T-helper 2 cell treated with Interferon-gamma antibody and Interleukin-4, amounts not matched to agents 5 μg/mL and 100 μg/mL, for 36 hours (primary cell): ENCODE data around the gene VNN1.
"Not testable (repeated sequence)": the region's sequence is repeated elsewhere in the genome, so short reads cannot be mapped to it uniquely, and the experiment has no call there.

Experiments used
- DNase-seq: peaks from one replicate; pipeline ENCODE4 v3.0.0; 2021; ENCODE audit warnings: low spot score
- H3K27ac Mint-ChIP-seq: one replicate; pipeline ENCODE4 v1.8.0; 2021; ENCODE audit warnings: mild to moderate bottlenecking, mixed read lengths
- H3K27me3 Mint-ChIP-seq: one replicate; pipeline ENCODE4 v1.8.0; 2021; ENCODE audit warnings: low read depth, mixed read lengths
- H3K36me3 Mint-ChIP-seq: one replicate; pipeline ENCODE4 v1.8.0; 2021; ENCODE audit warnings: low read depth, mixed read lengths
- H3K4me1 Mint-ChIP-seq: one replicate; pipeline ENCODE4 v1.8.0; 2021; ENCODE audit warnings: low read depth, mixed read lengths
- H3K4me3 Mint-ChIP-seq: one replicate; pipeline ENCODE4 v1.8.0; 2022; ENCODE audit warnings: mild to moderate bottlenecking, moderate library complexity, mixed read lengths
- H3K9me3 Mint-ChIP-seq: one replicate; pipeline ENCODE4 v1.8.0; 2021; ENCODE audit warnings: mixed read lengths

The VNN1 gene

DNA sequence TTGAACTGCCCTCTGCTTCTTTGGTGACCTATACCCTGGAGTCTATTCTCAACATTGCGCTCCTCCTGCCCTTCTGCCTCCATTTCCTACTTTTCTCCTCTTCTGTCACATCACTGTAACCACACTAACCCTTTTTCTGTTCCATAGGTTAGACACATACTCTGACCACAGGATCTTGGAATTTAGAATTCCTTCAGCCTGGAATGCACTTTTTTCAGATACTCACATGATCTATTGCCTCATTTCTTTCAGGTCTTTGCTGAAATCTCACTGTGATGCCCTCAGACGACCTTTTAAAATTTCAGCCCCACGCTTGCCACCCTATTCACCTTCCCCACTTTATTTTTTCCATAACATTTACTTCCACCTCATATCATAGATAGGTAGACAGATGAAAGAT is 5.1 kb downstream of the VNN1 start:
- H3K4me1 Mint-ChIP-seq = no peaks in the 10 kb centered on the region
- H3K9me3 Mint-ChIP-seq = peaks cover 19% of the 10 kb centered on the region
- no peak overlapping the region for H3K4me3 Mint-ChIP-seq
- H3K27me3 Mint-ChIP-seq = peaks cover 51% of the 10 kb centered on the region
- no peak for DNase-seq
- no peaks in the 10 kb centered on the region for H3K36me3 Mint-ChIP-seq
- no peak overlapping the region for H3K27ac Mint-ChIP-seq

DNA sequence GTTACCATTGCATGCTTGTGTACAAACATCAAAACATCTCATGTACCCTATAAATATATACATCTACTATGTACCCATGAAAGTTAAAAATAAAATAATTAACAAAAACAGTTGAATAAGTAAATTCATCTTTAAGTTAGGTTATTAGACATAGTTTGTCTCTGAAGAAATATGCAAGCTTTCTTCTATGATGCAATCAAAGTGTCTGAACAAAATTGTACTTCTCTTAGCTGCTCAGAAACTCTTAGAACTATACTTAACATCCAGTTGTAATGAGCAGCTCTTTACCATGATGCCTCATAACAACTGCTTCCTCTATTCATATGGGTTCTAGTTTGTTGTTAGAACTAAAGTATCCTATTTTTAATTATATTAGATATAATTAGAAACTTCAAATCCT is 5.9 kb downstream of the VNN1 start:
- Mint-ChIP-seq H3K4me1 (no peaks in the 10 kb centered on the region), H3K4me3 (no peak overlapping the region), H3K9me3 (peaks cover 23% of the 10 kb centered on the region)

DNA sequence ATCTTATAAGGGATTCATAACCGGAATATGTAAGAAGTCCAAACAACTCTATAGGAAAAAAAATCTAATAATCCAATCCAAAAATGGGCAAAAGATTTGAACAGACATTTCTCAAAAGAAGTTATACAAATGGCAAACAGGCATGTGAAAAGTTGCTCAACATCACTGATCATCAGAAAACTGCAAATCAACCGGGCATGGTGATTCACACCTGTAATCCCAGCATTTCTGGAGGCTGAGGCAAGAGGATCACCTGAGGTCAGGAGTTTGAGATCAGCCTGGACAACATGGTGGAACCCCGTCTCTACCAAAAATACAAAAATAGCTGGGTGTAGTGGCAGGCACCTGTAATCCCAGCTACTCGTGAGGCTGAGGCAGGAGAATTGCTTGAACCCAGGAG is 7.1 kb downstream of the VNN1 start:
- peaks cover 23% of the 10 kb centered on the region for H3K9me3 Mint-ChIP-seq
- H3K27me3 Mint-ChIP-seq = peaks cover 49% of the 10 kb centered on the region
- H3K4me1 Mint-ChIP-seq, H3K27ac Mint-ChIP-seq, H3K36me3 Mint-ChIP-seq, DNase-seq, H3K4me3 Mint-ChIP-seq: not testable (repeated sequence)

More for the DNA sequence above, 5.9 kb downstream of the VNN1 start:
- no peak for DNase-seq
- Mint-ChIP-seq H3K36me3 (no peaks in the 10 kb centered on the region), H3K27me3 (peaks cover 52% of the 10 kb centered on the region), H3K27ac (no peak overlapping the region)

DNA sequence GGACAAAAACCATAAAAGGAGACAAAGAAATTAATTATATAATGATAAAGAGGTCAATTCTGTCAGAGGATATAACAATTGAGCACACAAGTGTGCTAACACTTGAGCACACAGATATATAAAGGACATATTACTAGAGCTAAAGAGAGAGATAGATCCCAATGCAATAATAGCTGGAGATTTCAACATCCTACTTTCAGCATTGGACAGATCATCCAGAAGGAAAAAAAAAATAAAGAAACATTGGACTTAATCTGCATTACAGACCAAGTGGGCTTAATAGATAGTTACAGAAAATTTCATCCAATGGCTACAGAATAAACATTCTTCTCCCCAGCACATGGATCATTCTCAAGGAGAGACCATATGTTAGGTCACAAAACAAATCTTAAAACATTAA is 9.9 kb downstream of the VNN1 start:
- peaks cover 3% of the 10 kb centered on the region for H3K4me1 Mint-ChIP-seq
- H3K4me3 Mint-ChIP-seq = no peak overlapping the region
- no peaks in the 10 kb centered on the region for H3K36me3 Mint-ChIP-seq
- H3K27me3 Mint-ChIP-seq = peaks cover 42% of the 10 kb centered on the region
- no peak for DNase-seq
- H3K9me3 Mint-ChIP-seq = peaks cover 23% of the 10 kb centered on the region
- no peak overlapping the region for H3K27ac Mint-ChIP-seq

DNA sequence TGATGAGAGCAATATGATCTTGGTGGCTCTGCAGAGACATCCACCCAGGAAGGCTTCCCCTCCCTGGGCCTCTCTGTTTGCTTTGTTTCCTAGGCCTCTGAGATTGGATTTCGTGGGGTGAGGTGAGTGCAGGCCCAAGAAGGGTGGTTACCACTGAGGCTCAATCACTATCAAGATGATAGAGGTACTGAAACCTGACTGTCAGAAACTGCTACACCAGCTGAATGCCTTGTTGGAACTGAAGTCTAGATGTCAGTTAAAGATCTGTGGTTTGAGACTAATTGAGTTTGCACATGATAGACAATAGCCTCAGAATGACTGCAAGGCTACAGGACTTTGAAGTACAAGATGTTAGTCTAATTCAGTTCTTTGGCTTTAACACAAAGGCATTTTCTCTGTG is 15.2 kb downstream of the VNN1 start:
- Mint-ChIP-seq H3K36me3 (peaks cover 12% of the 10 kb centered on the region), H3K9me3 (peaks cover 15% of the 10 kb centered on the region), H3K27me3 (peaks cover 11% of the 10 kb centered on the region), H3K4me1 (peaks cover 16% of the 10 kb centered on the region), H3K4me3 (peak overlapping the region; percentile 43), H3K27ac (peak overlapping the region; percentile 55)
- peak; percentile 12 for DNase-seq

DNA sequence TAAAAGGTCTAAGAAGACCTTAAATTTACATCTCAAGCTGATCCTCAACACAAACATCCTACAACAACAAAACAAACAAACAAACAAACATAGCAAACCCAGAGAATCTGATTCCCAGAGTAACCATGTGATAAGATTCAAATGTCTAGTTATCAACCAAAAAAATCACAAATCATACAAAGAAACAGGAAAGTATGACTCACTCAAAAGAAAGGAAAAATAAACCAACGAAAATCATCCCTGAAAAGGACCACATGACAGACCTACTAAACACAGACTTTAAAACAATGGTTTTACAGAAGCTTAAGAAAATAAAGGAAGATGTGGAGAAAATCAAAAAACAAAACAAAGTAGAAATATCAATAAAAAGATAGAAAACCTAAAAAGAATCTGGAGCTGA is 18.1 kb downstream of the VNN1 start:
- Mint-ChIP-seq H3K9me3 (peaks cover 11% of the 10 kb centered on the region), H3K4me1 (peaks cover 19% of the 10 kb centered on the region), H3K27ac (no peak overlapping the region), H3K36me3 (peaks cover 12% of the 10 kb centered on the region), H3K27me3 (peaks cover 8% of the 10 kb centered on the region), H3K4me3 (no peak overlapping the region)
- no peak for DNase-seq

DNA sequence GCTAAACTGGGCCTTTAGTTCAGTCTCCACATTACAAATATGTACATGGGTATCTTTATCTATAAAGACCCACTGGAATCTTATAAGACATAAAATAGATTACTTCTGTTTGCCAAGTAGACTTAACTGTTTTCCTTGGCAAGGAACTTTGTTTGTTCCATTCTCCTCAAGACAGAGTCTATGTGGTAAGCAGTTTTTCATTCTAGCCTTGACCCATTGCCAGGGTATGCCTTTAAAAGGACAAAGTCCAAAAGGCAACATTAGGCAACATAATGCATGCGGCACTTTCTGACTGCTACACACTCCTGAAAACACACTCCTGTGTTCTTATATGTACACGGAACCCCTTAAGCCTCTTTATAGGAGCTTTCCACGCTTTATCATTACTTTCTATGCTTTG is 20.4 kb downstream of the VNN1 start:
- H3K27me3 Mint-ChIP-seq = peaks cover 25% of the 10 kb centered on the region
- peaks cover 12% of the 10 kb centered on the region for H3K36me3 Mint-ChIP-seq
- H3K9me3 Mint-ChIP-seq = peaks cover 11% of the 10 kb centered on the region
- peaks cover 11% of the 10 kb centered on the region for H3K4me1 Mint-ChIP-seq
- no peak for DNase-seq
- H3K27ac Mint-ChIP-seq = no peak overlapping the region
- no peak overlapping the region for H3K4me3 Mint-ChIP-seq

DNA sequence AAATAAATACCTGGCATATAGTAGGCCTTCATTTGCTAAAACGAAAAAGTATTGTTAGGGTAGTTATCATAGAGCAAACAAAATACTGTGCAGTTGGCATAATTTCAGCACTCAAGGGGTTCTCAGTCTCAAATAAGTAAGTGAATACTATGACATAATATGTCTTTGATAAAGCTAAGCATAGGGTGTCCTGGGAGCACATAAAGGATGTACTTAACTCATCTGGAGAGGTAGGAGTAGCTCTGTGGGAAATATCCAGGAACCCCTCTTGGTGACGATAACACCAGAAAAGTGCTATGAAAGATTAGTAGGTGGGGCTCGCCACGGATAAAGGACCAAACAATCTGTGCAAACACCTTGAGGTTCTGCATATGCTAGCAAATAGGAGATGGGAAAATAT is 23.2 kb downstream of the VNN1 start:
- peaks cover 1% of the 10 kb centered on the region for H3K9me3 Mint-ChIP-seq
- H3K4me3 Mint-ChIP-seq = no peak overlapping the region
- DNase-seq = no peak
- no peak overlapping the region for H3K27ac Mint-ChIP-seq
- peaks cover 42% of the 10 kb centered on the region for H3K27me3 Mint-ChIP-seq
- H3K36me3 Mint-ChIP-seq = peaks cover under 1% of the 10 kb centered on the region
- peaks cover 3% of the 10 kb centered on the region for H3K4me1 Mint-ChIP-seq

DNA sequence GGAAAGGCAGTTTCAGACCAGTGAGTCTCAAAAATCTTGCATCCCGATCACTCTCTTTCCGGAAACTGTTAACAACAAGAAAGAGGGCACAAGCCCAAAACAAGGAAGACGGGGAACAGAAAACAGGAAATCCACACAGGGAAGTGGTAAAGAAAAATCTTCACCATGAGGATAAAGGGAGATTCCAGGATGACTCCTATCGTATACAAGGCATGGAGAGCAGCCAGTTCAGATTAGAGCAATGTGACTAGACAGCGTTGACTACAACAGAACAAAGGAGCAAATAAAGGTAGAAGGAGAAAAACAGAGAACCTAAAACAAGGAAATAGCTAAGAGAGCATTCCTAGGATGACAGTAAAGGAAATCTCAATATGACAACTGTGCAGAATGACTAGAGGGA is 26.5 kb downstream of the VNN1 start:
- H3K27ac Mint-ChIP-seq = no peak overlapping the region

DNA sequence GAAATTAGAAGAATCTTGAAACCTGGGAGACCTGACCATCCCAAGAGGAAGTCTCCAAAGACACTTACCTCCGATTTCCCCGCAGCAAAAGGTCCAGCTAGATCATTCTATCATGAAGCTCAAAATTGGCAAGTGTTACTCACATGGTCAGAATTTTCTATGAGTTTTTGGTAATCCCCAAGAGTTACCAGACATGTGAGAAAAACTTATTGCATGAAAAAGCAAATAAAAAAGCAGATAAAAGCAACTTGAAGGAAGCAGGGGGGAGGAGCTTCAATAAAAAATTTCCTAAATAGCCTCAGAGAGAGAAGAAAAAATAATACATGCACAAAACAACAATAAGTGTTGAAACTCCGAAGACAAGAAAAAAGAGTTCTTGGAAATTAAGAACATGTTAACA is 27.3 kb downstream of the VNN1 start:
- no peaks in the 10 kb centered on the region for H3K4me1 Mint-ChIP-seq
- H3K27me3 Mint-ChIP-seq = peaks cover 54% of the 10 kb centered on the region
- no peaks in the 10 kb centered on the region for H3K9me3 Mint-ChIP-seq
- H3K36me3 Mint-ChIP-seq = no peaks in the 10 kb centered on the region
- H3K27ac Mint-ChIP-seq = no peak overlapping the region
- H3K4me3 Mint-ChIP-seq = no peak overlapping the region
- DNase-seq = no peak

More for the DNA sequence above, 26.5 kb downstream of the VNN1 start:
- no peak overlapping the region for H3K4me3 Mint-ChIP-seq
- no peaks in the 10 kb centered on the region for H3K9me3 Mint-ChIP-seq
- no peak for DNase-seq
- no peaks in the 10 kb centered on the region for H3K36me3 Mint-ChIP-seq
- H3K27me3 Mint-ChIP-seq = peaks cover 52% of the 10 kb centered on the region
- H3K4me1 Mint-ChIP-seq = no peaks in the 10 kb centered on the region

DNA sequence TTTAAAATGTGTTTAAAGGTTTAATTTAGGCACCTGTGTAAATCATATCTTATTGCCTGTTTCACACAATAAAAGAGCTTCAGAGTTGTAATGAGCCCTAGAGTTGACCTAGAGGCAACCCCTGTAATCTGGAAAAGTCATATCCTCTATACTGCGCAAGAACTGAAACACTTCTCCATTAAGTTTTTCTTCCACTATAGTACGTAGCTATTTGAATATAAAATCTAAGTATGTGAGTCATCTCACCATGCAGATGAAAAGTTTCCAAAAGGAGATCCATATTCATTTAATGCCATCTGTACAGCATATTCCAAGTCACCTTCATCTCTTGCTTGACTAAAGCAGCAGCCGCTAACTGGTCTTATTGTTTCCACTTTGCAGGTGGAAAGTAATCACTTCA is 28.8 kb downstream of the VNN1 start:
- peaks cover 45% of the 10 kb centered on the region for H3K27me3 Mint-ChIP-seq
- H3K4me1 Mint-ChIP-seq = no peaks in the 10 kb centered on the region
- H3K27ac Mint-ChIP-seq = no peak overlapping the region
- DNase-seq = no peak
- no peak overlapping the region for H3K4me3 Mint-ChIP-seq
- H3K9me3 Mint-ChIP-seq = no peaks in the 10 kb centered on the region
- no peaks in the 10 kb centered on the region for H3K36me3 Mint-ChIP-seq

DNA sequence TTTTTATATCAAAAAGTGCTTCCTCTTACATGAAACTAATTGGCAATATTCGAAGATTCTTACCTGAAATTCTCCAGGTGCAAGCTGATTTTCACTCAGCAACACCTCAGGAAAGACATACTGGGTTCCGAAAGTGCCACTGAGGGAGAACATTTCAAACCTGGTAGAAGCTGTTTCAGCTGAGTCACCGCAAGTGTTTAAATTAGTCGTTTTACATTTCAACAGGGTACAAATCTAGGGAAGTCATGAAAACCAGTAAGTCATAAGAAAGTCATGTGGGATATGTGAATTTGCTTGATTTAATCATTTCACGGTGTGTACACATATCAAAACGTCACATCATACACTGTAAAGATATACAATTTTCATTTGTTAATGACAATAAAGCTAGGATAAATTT is 29.6 kb downstream of the VNN1 start:
- Mint-ChIP-seq H3K4me1 (peaks cover 3% of the 10 kb centered on the region), H3K27me3 (peaks cover 38% of the 10 kb centered on the region), H3K9me3 (no peaks in the 10 kb centered on the region), H3K27ac (no peak overlapping the region), H3K36me3 (no peaks in the 10 kb centered on the region), H3K4me3 (no peak overlapping the region)
- no peak for DNase-seq

DNA sequence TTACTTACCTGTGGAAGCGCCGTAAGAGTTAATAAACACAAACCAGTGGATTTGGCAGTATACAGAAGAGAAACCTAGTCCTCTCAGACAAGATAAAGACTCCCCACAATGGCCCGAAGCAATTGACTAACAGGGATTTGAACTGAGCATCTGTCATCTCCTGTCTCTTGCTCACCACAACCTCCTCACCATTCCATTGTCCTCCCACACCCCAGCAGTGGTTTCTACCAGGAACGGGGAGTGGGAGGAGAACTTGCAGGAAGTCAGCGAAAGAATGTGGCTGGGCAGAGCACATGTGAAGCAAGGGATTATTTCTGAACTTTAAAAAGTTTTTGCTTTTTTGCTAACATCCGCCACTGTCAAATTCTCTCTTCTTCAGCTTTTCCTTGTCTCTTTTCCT is 30.3 kb downstream of the VNN1 start:
- Mint-ChIP-seq H3K27me3 (peaks cover 34% of the 10 kb centered on the region), H3K4me1 (peaks cover 10% of the 10 kb centered on the region), H3K27ac (no peak overlapping the region), H3K4me3 (no peak overlapping the region), H3K36me3 (no peaks in the 10 kb centered on the region), H3K9me3 (no peaks in the 10 kb centered on the region)
- no peak for DNase-seq

DNA sequence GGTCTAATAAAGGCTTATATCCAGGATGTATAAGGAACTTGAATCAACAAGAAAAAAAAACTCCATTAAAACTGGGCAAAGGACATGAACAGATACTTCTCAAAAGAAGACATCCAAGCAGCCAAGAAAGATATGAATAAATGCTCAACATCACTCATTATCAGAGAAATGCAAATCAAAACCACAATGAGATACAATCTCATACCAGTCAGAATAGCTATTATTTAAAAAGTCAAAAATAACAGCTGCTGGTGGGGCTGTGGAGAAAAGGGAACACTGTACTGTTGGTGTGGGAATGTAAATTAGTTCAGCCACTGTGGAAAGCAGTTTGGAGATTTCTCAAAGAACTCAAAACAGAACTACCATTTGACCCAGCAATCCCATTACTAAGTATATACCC is 34.8 kb downstream of the VNN1 start:
- not testable (repeated sequence) for H3K27ac Mint-ChIP-seq, DNase-seq, H3K9me3 Mint-ChIP-seq, H3K4me3 Mint-ChIP-seq, H3K36me3 Mint-ChIP-seq
- Mint-ChIP-seq H3K27me3 (peaks cover 16% of the 10 kb centered on the region), H3K4me1 (peaks cover 29% of the 10 kb centered on the region)

DNA sequence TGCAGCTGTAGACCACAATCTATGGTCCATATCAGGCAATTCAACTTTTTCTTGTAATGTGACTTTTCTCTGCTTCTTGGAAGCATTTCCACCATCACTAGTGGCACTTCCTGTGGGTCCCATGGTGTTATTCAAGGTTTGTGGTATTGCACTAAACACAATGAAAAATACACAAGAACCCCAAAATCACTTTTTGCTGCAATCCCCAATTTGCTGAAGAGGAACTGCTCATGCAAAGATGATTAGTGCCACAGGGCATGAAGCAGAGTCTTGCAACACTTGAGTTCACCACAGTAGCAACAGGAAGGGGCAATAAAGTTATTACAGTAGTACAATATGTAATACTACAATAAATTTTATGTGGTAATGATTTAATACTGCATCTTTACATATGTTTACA is 38.1 kb downstream of the VNN1 start:
- H3K27me3 Mint-ChIP-seq = peaks cover 8% of the 10 kb centered on the region
- H3K36me3 Mint-ChIP-seq = no peaks in the 10 kb centered on the region
- H3K27ac Mint-ChIP-seq = no peak overlapping the region
- no peak for DNase-seq
- no peak overlapping the region for H3K4me3 Mint-ChIP-seq
- H3K9me3 Mint-ChIP-seq = peaks cover 3% of the 10 kb centered on the region
- H3K4me1 Mint-ChIP-seq = peaks cover 29% of the 10 kb centered on the region
